DMS153 treated with DMSO at 0.1 percent for 48 hours (cell line): ENCODE results near the gene GCNT1.
"Not testable (repeated sequence)": the region's sequence is repeated elsewhere in the genome, so short reads cannot be mapped to it uniquely, and the experiment has no call there.

Experiments
- DNase-seq: peaks from one replicate; lab custom pipeline; 2025; ENCODE audit not compliant: unreplicated experiment; lab: John Stamatoyannopoulos, UW

GCNT1 gene

GRCh38 chr9:76441551-76442322 lies 17.2 kb upstream of the GCNT1 start:
- DNase-seq, result no peak

GRCh38 chr9:76443887-76444286 lies 15.1 kb upstream of the GCNT1 start:
- DNase-seq, result no peak

- DNase-seq, result no peak
These were observed 14.6 kb upstream of the GCNT1 start for GRCh38 chr9:76444322-76444929.

GRCh38 chr9:76445976-76446375 lies 13.0 kb upstream of the GCNT1 start:
- no peak for DNase-seq

- DNase-seq, result no peak
These were observed 10.5 kb upstream of the GCNT1 start for GRCh38 chr9:76448501-76448900.

GRCh38 chr9:76451234-76451633 lies 7.7 kb upstream of the GCNT1 start:
- DNase-seq, result no peak

- DNase-seq, result peak; percentile 26
These were observed 6.1 kb upstream of the GCNT1 start for GRCh38 chr9:76452839-76453238.

- no peak for DNase-seq
These were observed 5.2 kb upstream of the GCNT1 start for GRCh38 chr9:76453785-76454184.

- DNase-seq, result no peak
These were observed 4.7 kb upstream of the GCNT1 start for GRCh38 chr9:76454311-76454710.

GRCh38 chr9:76456202-76456926 lies 2.6 kb upstream of the GCNT1 start:
- peak; percentile 84 for DNase-seq

GRCh38 chr9:76459694-76460635 lies 983 bp downstream of the GCNT1 start:
- DNase-seq, result peak; percentile 68

- DNase-seq, result no peak
These were observed 3.1 kb downstream of the GCNT1 start for GRCh38 chr9:76462126-76462525.

GRCh38 chr9:76463211-76463610 lies 4.2 kb downstream of the GCNT1 start:
- no peak for DNase-seq

- no peak for DNase-seq
These were observed 5.7 kb downstream of the GCNT1 start for GRCh38 chr9:76464706-76465105.

- DNase-seq, result no peak
These were observed 6.7 kb downstream of the GCNT1 start for GRCh38 chr9:76465442-76466298.

GRCh38 chr9:76466299-76466605 lies 7.3 kb downstream of the GCNT1 start:
- DNase-seq, result no peak

GRCh38 chr9:76474419-76474818 lies 15.4 kb downstream of the GCNT1 start:
- no peak for DNase-seq

GRCh38 chr9:76475686-76476085 lies 16.7 kb downstream of the GCNT1 start:
- DNase-seq, result no peak

GRCh38 chr9:76477818-76478217 lies 18.8 kb downstream of the GCNT1 start:
- not testable (repeated sequence) for DNase-seq

GRCh38 chr9:76478226-76478625 lies 19.2 kb downstream of the GCNT1 start:
- DNase-seq, result no peak
